ENCODE data around the gene TTC28. TPM values are rescaled to one million over a fixed set of nuclear protein-coding genes. Genes with fewer than 3 reads are reported as not detected.
"Not testable (repeated sequence)": the region's sequence is repeated elsewhere in the genome, so short reads cannot be mapped to it uniquely, and the experiment has no call there.

Gene TTC28
- total and polyA plus RNA-seq, 10 of the 15 experiments (the other 5 are each of a cell fraction or from before 2014, with no cell fraction given) = 0.15 to 8.4 (median 1.4) TPM

- TF ChIP-seq SKIL (IDR thresholded peaks at IDR 0.05; ENCODE audit: low read depth, poor library complexity, severe bottlenecking) = no peak
Observed at GRCh38 chr22:28563636-28564035, 116.0 kb downstream of the TTC28 start (continued).

- H3K27me3 ChIP-seq (replicated peaks in 1 of 2; ENCODE audit: control insufficient read depth in 2 of 2, insufficient read depth in 2 of 2, low read length in 1 of 2) = no peaks in the 10 kb centered on the region
- DNase-seq (ENCODE audit: low read depth, low spot score) (no peak), FAIRE-seq (no peak), ATAC-seq (peak; percentile 36)
- POLR2A ChIA-PET = no interaction called here
- no peak overlapping the region for H3K4me2 ChIP-seq (ENCODE audit: control insufficient read depth, insufficient read depth)
- H3K9me3 ChIP-seq (replicated peaks; ENCODE audit: control insufficient read depth, insufficient read depth, low read length) = no peaks in the 10 kb centered on the region
- TF ChIP-seq ASH2L (IDR thresholded peaks at IDR 0.05; ENCODE audit: borderline replicate concordance, low read depth) = no peak
- no peak for TF ChIP-seq TCF7 (IDR thresholded peaks at IDR 0.05; ENCODE audit: borderline replicate concordance)
- TF ChIP-seq SUPT20H (IDR thresholded peaks at IDR 0.05; ENCODE audit: borderline replicate concordance, control insufficient read depth, low read depth, low read length) = no peak
- no peak for TF ChIP-seq PRDM15 (CRISPR knock-in tag; IDR thresholded peaks at IDR 0.05)
- no peak for TF ChIP-seq SREBF1 (IDR thresholded peaks at IDR 0.05; ENCODE audit: low read length)
- no peak for TF ChIP-seq FOS (IDR thresholded peaks at IDR 0.05; ENCODE audit: borderline replicate concordance, extremely low read depth, insufficient read length)
- TF ChIP-seq KAT2A (conservative IDR thresholded peaks at IDR 0.05; ENCODE audit: control insufficient read depth, low read depth, low read length) = no peak
- TF ChIP-seq EGR1 (IDR thresholded peaks at IDR 0.05; ENCODE audit: borderline replicate concordance in 1 of 2, low read depth in 2 of 2, low read length in 2 of 2) = no peak
- no peak for TF ChIP-seq BMI1 (IDR thresholded peaks at IDR 0.05; ENCODE audit: borderline replicate concordance)
- no peak for TF ChIP-seq MEF2A (IDR thresholded peaks at IDR 0.05; ENCODE audit: insufficient read depth, low read depth, low read length)
- intact Hi-C loops (cut with micrococcal nuclease; ENCODE audit: unreplicated experiment) (no loop called here), in situ Hi-C loops (cut with MboI) (no loop called here)
- CTCF ChIA-PET = interaction anchor here (0.6 kb wide), 1 partner anchor 495 kb away, joined by 3 read pairs; no protein-coding TSS in a partner anchor
- H3K4me3 ChIP-seq = no peak overlapping the region
- H3K4me1 ChIP-seq (ENCODE audit: control insufficient read depth, insufficient read depth, low read length) = no peaks in the 10 kb centered on the region
- H3K79me2 ChIP-seq (ENCODE audit: control insufficient read depth, insufficient read depth, low read length) = no peaks in the 10 kb centered on the region
- H3K9ac ChIP-seq (ENCODE audit: control insufficient read depth, insufficient read depth, low read length) = no peak overlapping the region
- RAD21 ChIA-PET (ENCODE audit: unreplicated experiment) = no interaction called here
- H2AFZ ChIP-seq (ENCODE audit: control insufficient read depth, low read depth, low read length) = no peak overlapping the region
- no peak overlapping the region for H3K27ac ChIP-seq (ENCODE audit: control insufficient read depth, insufficient read depth)
- SMC1A ChIA-PET (ENCODE audit: uncharacterized antibody, unreplicated experiment) = no interaction called here
- H4K20me1 ChIP-seq (ENCODE audit: control insufficient read depth, insufficient read depth) = no peaks in the 10 kb centered on the region
- no TSS peak for BruUV-seq (replicated peaks)
- 41% methylated on average over 1 of the region's 1 CpG for WGBS (ENCODE audit: insufficient coverage, insufficient replicate concordance, low lambda C conversion rate, missing lambda C conversion rate)
- no peaks in the 10 kb centered on the region for H3K36me3 ChIP-seq (ENCODE audit: control insufficient read depth in 2 of 2, insufficient read depth in 2 of 2, low read length in 1 of 2)
Observed at GRCh38 chr22:28562324-28562723, 117.3 kb downstream of the TTC28 start.

- H2AFZ ChIP-seq (ENCODE audit: control insufficient read depth, low read depth, low read length); BruUV-seq (replicated peaks); in situ Hi-C loops (cut with MboI); intact Hi-C loops (cut with micrococcal nuclease; ENCODE audit: unreplicated experiment); DNase-seq (ENCODE audit: low read depth, low spot score); RAD21 ChIA-PET (ENCODE audit: unreplicated experiment); H3K4me3 ChIP-seq; H4K20me1 ChIP-seq (ENCODE audit: control insufficient read depth, insufficient read depth); H3K36me3 ChIP-seq (ENCODE audit: control insufficient read depth in 2 of 2, insufficient read depth in 2 of 2, low read length in 1 of 2); POLR2A ChIA-PET; H3K27me3 ChIP-seq (replicated peaks in 1 of 2; ENCODE audit: control insufficient read depth in 2 of 2, insufficient read depth in 2 of 2, low read length in 1 of 2); H3K79me2 ChIP-seq (ENCODE audit: control insufficient read depth, insufficient read depth, low read length); ATAC-seq; FAIRE-seq; H3K4me2 ChIP-seq (ENCODE audit: control insufficient read depth, insufficient read depth); H3K4me1 ChIP-seq (ENCODE audit: control insufficient read depth, insufficient read depth, low read length); H3K27ac ChIP-seq (ENCODE audit: control insufficient read depth, insufficient read depth); SMC1A ChIA-PET (ENCODE audit: uncharacterized antibody, unreplicated experiment); H3K9me3 ChIP-seq (replicated peaks; ENCODE audit: control insufficient read depth, insufficient read depth, low read length); H3K9ac ChIP-seq (ENCODE audit: control insufficient read depth, insufficient read depth, low read length): not testable (repeated sequence)
- CTCF ChIA-PET = interaction anchor here (0.6 kb wide), 1 partner anchor 683 kb away, joined by 3 read pairs; no protein-coding TSS in a partner anchor
- WGBS (ENCODE audit: insufficient coverage, insufficient replicate concordance, low lambda C conversion rate, missing lambda C conversion rate) = 21% methylated on average over 4 of the region's 5 CpGs
Observed at GRCh38 chr22:28560743-28561101, 118.9 kb downstream of the TTC28 start.

Data from GM12878 (cell line).